Adrenal gland (tissue), 5 donors: ENCODE data around the gene FAM83E.

Source experiments
- POLR2A ChIP-seq, 2 donors: fragments of 450-650 bp; IDR thresholded peaks; one replicate each; pipeline ENCODE4 v1.6.1; 2017; ENCODE audit warnings: antibody characterized with exemption in 2 of 2, mild to moderate bottlenecking in 2 of 2, moderate library complexity in 1 of 2
- TF ChIP-seq, protein P1 (sequence below), 6 experiments: fragments of 450-650 bp in 4 of 6; fragments of 200-600 bp in 2 of 6; sonication (generic) in 1 of 6; IDR thresholded peaks; 1 replicate in 5 of 6; 2 replicates in 1 of 6; pipeline versions ENCODE4 v1.5.1 to v1.8.0; 2016 to 2021; ENCODE audit warnings: antibody characterized with exemption in 6 of 6, mild to moderate bottlenecking in 2 of 6, moderate library complexity in 1 of 6
- donor health status: DM: no; HTN: no; CAD: no.

DNA sequence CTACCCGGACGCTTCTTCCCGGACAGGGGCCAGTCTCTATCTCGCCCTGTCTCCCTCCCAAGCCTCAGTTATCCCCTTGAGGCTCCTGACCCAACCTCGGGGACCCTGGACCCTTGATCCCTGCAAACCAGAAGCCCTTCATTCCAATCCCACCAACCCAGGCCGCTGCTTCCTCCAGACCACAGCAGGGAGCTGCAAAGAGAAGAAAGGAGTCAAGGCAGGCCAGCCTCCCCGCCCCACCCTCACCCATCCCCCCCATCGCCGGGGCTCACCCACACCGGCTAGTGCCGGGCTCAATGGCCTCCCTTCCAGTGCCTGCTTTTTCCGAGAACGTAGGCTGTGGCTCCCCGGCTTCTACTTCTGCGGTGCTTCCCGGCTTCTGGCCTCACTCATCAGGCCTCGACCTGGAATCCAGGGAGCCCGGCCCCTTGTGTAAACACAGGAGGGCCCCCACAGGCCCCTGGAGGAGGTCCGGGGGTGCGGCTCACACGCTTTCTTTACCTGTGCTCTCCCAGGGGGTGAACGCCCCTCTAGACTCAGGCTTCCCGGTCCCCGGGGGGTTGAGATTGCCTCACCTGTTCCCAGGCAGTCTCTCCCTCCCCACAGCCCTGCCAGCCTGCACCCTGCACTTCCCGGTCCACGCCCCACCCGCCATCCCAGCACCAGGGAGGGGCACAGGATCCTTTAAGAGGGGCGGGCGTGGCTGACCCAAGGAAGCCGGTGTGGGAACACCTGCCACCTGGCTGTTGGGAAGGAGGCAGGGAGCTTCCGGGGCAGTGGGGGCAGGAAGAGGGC is at the start of gene FAM83E:
- TF ChIP-seq, protein P1, sequence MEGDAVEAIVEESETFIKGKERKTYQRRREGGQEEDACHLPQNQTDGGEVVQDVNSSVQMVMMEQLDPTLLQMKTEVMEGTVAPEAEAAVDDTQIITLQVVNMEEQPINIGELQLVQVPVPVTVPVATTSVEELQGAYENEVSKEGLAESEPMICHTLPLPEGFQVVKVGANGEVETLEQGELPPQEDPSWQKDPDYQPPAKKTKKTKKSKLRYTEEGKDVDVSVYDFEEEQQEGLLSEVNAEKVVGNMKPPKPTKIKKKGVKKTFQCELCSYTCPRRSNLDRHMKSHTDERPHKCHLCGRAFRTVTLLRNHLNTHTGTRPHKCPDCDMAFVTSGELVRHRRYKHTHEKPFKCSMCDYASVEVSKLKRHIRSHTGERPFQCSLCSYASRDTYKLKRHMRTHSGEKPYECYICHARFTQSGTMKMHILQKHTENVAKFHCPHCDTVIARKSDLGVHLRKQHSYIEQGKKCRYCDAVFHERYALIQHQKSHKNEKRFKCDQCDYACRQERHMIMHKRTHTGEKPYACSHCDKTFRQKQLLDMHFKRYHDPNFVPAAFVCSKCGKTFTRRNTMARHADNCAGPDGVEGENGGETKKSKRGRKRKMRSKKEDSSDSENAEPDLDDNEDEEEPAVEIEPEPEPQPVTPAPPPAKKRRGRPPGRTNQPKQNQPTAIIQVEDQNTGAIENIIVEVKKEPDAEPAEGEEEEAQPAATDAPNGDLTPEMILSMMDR (IDR thresholded peaks at IDR 0.05), result no peak
- TF ChIP-seq POLR2A (IDR thresholded peaks at IDR 0.05), result no peak
